Measurements from ENCODE around the gene CCND3.

DNA sequence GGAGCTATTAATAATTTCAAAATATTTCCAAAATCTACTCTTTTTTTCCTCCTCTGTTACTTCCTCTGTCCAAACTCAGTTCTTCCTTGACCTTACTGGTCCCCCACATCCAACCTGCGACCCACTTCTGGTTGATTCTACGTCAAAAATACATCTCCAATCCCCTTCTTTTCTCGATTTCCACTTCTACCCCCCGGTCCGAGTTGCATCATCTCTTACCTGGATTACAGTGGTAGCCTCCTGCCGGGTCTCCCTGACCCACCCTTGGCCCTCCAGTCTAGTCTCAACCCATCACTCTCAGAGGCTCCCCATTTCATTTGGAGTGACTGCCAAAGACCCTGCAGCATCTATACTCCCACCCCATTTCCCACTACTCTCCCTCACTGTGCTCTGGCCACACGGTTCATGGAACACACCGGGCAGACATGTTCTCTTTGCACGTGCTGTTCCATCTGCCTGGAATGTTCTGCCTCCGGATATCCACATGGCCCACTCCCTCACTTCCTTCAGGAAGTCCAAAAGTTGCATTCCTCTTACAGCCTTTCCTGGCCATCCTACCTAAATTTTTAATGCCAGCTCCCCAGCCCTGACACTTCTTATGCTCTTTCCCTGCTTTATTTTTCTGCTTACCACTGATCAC is 6.1 kb upstream of the CCND3 start:
- TF ChIP-seq HDGF (IDR thresholded peaks at IDR 0.05; ENCODE audit: borderline replicate concordance) = no peak
- no peak for TF ChIP-seq FOXM1 (IDR thresholded peaks at IDR 0.05; ENCODE audit: borderline replicate concordance)
- TF ChIP-seq SP1 (IDR thresholded peaks at IDR 0.05) = no peak
- TF ChIP-seq LEF1 (IDR thresholded peaks at IDR 0.05; ENCODE audit: borderline replicate concordance) = no peak
- TF ChIP-seq, protein P1, sequence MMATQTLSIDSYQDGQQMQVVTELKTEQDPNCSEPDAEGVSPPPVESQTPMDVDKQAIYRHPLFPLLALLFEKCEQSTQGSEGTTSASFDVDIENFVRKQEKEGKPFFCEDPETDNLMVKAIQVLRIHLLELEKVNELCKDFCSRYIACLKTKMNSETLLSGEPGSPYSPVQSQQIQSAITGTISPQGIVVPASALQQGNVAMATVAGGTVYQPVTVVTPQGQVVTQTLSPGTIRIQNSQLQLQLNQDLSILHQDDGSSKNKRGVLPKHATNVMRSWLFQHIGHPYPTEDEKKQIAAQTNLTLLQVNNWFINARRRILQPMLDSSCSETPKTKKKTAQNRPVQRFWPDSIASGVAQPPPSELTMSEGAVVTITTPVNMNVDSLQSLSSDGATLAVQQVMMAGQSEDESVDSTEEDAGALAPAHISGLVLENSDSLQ (IDR thresholded peaks at IDR 0.05) = no peak
- TF ChIP-seq SUZ12 (IDR thresholded peaks at IDR 0.05) = no peak
- TF ChIP-seq NFRKB (IDR thresholded peaks at IDR 0.05) = no peak
- no peak for TF ChIP-seq FOXA1 (IDR thresholded peaks at IDR 0.05)
